Activated naive CD4-positive, alpha-beta T cell treated with anti-CD3 and anti-CD28 coated beads, Interleukin-2, amount 10 ng/mL, durations not matched to agents 7 days and 5 days (primary cell): ENCODE data around the gene CACNA1G.

ENCODE experiments used
- CTCF ChIA-PET: fragments of 350-600 bp; sonication (Branson Sonifier 250); formaldehyde crosslinking; loops from one replicate; lab custom pipeline; 2021; ENCODE audit warnings: antibody characterized with exemption; lab: Charles Lee
- DNase-seq: peaks from one replicate; pipeline ENCODE4 v3.0.0-alpha.2; 2020
- H3K27ac Mint-ChIP-seq: one replicate; pipeline ENCODE4 v1.8.0; 2021; ENCODE audit warnings: mild to moderate bottlenecking, moderate library complexity, mixed read lengths
- H3K27me3 Mint-ChIP-seq: one replicate; pipeline ENCODE4 v1.8.0; 2021; ENCODE audit warnings: mild to moderate bottlenecking, mixed read lengths
- H3K36me3 Mint-ChIP-seq: one replicate; pipeline ENCODE4 v1.8.0; 2021; ENCODE audit warnings: mixed read lengths
- H3K4me1 Mint-ChIP-seq: one replicate; pipeline ENCODE4 v1.8.0; 2021; ENCODE audit warnings: mixed read lengths
- H3K4me3 Mint-ChIP-seq: one replicate; pipeline ENCODE4 v1.8.0; 2021; ENCODE audit warnings: mild to moderate bottlenecking, moderate library complexity, mixed read lengths
- H3K9me3 Mint-ChIP-seq: one replicate; pipeline ENCODE4 v1.8.0; 2021; ENCODE audit warnings: mixed read lengths

CACNA1G gene

DNA sequence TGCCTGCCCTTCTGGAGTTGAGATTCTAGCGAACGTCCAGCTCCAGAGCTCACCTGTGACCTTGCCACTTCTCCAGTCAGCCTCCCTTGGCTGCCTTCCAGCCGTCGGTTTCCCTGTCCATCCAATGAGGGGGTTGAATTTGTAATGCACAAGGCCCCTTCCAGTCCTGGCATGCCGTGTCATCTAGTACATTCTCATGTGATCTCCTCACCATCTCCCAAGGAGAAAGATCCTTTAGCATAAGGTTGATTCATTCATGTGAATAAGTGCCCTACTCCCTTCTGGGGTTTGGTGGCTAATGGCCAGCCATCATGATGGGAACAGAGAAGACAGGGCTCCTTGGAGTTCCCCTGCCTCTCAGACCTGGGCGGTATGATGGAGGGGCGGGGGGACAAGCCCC is 55.3 kb downstream of the CACNA1G start:
- H3K27ac Mint-ChIP-seq, result no peak overlapping the region
- no peak overlapping the region for H3K4me3 Mint-ChIP-seq
- H3K36me3 Mint-ChIP-seq, result no peaks in the 10 kb centered on the region
- no peaks in the 10 kb centered on the region for H3K9me3 Mint-ChIP-seq
- CTCF ChIA-PET, result interaction anchor here (2.5 kb wide), 1 partner anchor 11 kb away, joined by 11 read pairs; no protein-coding TSS in a partner anchor
- H3K27me3 Mint-ChIP-seq, result peaks cover 66% of the 10 kb centered on the region
- no peak for DNase-seq
- peaks cover 7% of the 10 kb centered on the region for H3K4me1 Mint-ChIP-seq

DNA sequence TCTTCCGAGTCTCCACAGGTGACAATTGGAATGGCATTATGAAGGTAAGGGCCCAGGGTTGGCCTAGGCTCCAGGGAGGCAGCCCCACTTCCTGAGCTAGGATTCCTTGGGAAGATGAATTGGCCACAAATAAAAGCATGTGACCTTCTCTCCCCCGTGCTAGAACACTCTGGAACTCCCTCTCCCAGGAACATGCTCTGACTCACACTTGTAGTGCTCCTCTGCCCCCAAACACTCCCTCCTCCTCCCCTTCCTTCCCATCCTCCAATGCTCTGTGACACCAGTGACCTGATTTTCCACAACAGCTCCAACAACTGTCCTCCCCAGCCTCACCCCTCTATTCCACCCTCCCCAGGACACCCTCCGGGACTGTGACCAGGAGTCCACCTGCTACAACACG is 57.8 kb downstream of the CACNA1G start:
- H3K4me1 Mint-ChIP-seq, result peaks cover 7% of the 10 kb centered on the region
- peaks cover 67% of the 10 kb centered on the region for H3K27me3 Mint-ChIP-seq
- no peaks in the 10 kb centered on the region for H3K9me3 Mint-ChIP-seq
- H3K27ac Mint-ChIP-seq, result no peak overlapping the region
- CTCF ChIA-PET, result interaction anchor here (1.3 kb wide), 1 partner anchor 76 kb away, joined by 3 read pairs; no protein-coding TSS in a partner anchor
- no peak for DNase-seq
- H3K4me3 Mint-ChIP-seq, result no peak overlapping the region
- no peaks in the 10 kb centered on the region for H3K36me3 Mint-ChIP-seq

DNA sequence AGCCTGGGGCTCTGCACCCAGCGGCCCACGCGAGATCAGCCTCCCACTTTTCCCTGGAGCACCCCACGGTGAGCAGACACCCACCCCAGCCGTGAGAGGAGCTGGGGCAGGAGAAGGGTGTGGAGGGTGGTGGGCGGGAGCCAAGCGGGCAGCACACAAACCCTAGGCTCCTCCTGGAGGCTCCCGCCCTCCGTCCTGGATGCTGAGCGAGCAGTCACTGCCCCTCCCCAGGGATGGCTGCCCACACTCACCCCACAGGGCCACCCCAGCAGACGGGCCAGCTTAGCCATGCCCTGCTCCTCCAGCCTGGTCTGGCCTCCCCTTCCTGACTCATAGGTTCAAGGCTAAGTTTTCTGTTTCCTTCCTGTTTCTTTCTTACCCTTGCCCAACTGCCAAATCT is 58.4 kb downstream of the CACNA1G start:
- Mint-ChIP-seq H3K4me1 (peaks cover 6% of the 10 kb centered on the region), H3K27me3 (peaks cover 68% of the 10 kb centered on the region), H3K4me3 (no peak overlapping the region), H3K36me3 (no peaks in the 10 kb centered on the region), H3K27ac (no peak overlapping the region), H3K9me3 (no peaks in the 10 kb centered on the region)
- CTCF ChIA-PET, result interaction anchor here (0.9 to 1.3 kb wide), 2 partner anchors 10 to 48 kb away, joined by 3 read pairs; no protein-coding TSS in a partner anchor
- no peak for DNase-seq

DNA sequence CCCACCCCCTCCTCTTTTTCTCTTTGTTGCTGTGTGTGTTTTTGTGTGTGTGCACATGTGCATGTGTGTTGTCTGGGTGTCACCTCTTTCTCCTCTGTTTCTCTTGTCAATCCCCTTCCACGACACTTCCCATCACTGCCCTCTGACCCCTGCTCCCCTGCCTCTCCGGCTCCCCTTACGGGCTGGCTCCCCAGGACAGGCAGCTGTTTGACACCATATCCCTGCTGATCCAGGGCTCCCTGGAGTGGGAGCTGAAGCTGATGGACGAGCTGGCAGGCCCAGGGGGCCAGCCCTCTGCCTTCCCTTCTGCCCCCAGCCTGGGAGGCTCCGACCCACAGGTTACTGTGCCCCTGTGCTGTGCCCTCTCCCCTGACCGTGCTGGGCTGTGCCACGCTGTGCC is 59.0 kb downstream of the CACNA1G start:
- no peaks in the 10 kb centered on the region for H3K36me3 Mint-ChIP-seq
- peaks cover under 1% of the 10 kb centered on the region for H3K4me1 Mint-ChIP-seq
- peaks cover 68% of the 10 kb centered on the region for H3K27me3 Mint-ChIP-seq
- H3K27ac Mint-ChIP-seq, result no peak overlapping the region
- H3K4me3 Mint-ChIP-seq, result no peak overlapping the region
- H3K9me3 Mint-ChIP-seq, result no peaks in the 10 kb centered on the region
- no peak for DNase-seq
- CTCF ChIA-PET, result interaction anchor here (0.9 to 1.3 kb wide), 2 partner anchors 9 to 48 kb away, joined by 3 read pairs; no protein-coding TSS in a partner anchor

DNA sequence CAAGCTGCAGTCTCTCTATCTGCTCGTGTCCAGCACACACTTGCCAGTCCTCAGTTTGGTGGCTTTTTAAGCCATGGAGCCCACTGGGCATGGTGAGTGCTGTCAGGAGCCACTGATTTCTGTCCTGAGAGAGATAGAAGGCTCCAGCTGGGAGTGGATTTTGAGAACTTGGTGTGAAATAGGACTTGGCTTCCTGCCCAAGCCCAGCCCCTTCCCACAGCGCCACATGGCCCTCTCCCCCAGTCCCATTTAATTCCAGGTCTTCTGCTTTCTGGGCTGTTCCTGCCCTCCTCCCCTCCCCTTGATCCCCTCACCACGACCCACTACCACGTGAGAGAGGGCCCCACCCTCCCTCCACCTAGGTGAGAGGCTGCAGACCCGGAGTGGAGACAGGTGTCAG is 59.7 kb downstream of the CACNA1G start:
- CTCF ChIA-PET, result interaction anchor here (1.3 kb wide), 1 partner anchor 8 kb away, joined by 3 read pairs; no protein-coding TSS in a partner anchor
- peaks cover 67% of the 10 kb centered on the region for H3K27me3 Mint-ChIP-seq
- H3K4me3 Mint-ChIP-seq, result no peak overlapping the region
- no peaks in the 10 kb centered on the region for H3K4me1 Mint-ChIP-seq
- no peaks in the 10 kb centered on the region for H3K36me3 Mint-ChIP-seq
- DNase-seq, result no peak
- no peaks in the 10 kb centered on the region for H3K9me3 Mint-ChIP-seq
- no peak overlapping the region for H3K27ac Mint-ChIP-seq

DNA sequence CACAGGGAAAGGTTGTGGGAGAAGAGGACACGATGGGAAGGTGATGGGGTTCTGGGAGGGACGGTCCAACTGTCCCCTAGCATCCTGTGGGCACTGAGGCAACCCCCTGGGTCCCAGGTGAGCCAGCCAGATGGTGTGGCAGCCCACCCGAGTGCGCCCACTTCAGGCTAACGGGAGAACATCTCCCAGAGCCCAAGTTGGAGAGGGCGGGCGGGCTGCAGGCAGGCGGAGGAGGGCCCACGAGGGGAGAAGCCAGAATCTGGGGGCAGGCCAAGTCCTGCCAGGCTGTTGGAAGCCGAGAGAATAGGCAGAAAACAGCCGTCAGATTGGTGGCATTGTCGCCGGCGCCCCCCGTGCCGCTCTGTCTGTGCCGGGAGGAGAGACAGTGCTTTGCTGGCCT is 60.3 kb downstream of the CACNA1G start:
- Mint-ChIP-seq H3K4me1 (no peaks in the 10 kb centered on the region), H3K9me3 (no peaks in the 10 kb centered on the region), H3K4me3 (no peak overlapping the region), H3K27me3 (peaks cover 68% of the 10 kb centered on the region), H3K36me3 (no peaks in the 10 kb centered on the region), H3K27ac (no peak overlapping the region)
- no peak for DNase-seq
- CTCF ChIA-PET, result no interaction called here

DNA sequence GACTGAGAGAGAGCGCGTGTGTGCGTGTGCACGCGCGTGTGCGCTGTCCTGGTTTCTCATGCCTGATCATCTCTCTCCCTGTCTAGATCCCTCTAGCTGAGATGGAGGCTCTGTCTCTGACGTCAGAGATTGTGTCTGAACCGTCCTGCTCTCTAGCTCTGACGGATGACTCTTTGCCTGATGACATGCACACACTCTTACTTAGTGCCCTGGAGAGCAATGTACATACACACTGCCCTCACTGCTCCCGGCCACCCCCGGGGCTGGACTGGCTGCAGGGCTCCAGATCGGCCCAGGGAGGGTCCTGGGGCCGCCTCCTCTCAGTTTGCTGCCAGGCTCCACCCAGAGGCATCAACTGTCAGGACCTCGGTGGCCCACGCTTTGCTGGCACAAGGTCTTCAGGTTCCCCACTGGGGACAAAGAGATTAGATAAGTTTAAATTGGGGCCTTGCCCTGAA is 61.1 kb downstream of the CACNA1G start:
- H3K9me3 Mint-ChIP-seq, result no peaks in the 10 kb centered on the region
- CTCF ChIA-PET, result interaction anchor here (1.1 kb wide), 1 partner anchor 147 kb away, joined by 3 read pairs; no protein-coding TSS in a partner anchor

DNA sequence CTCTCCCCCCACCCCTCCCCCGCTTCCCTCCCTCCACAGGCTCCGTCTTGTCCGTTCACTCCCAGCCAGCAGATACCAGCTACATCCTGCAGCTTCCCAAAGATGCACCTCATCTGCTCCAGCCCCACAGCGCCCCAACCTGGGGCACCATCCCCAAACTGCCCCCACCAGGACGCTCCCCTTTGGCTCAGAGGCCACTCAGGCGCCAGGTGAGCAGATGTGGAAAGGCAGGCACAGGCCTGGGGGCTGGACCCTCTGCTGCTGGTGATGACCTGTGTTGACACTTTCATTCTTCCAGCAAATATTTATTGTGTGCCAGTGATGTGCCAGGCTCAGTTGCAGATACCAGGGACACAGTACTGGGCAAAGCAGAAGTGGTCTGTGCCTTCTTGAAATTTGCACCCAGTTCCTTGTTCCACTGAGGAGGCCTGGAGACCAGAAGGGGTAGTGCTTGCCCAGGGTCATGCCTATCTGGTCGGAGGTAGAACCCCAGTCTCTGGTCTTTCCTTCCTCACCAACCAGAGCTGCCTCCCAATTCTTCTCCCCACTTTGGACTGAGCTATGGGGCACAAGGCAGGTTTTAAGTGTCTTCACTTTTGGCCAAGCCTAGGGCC is 63.9 kb downstream of the CACNA1G start:
- DNase-seq, result no peak
- CTCF ChIA-PET, result interaction anchor here (1.4 to 8.0 kb wide), 4 partner anchors 72 to 141 kb away, joined by 4 to 81 read pairs (median 36); partner anchors contain the start of gene SPATA20
- Mint-ChIP-seq H3K27me3 (peaks cover 92% of the 10 kb centered on the region), H3K27ac (no peak overlapping the region), H3K4me3 (no peak overlapping the region), H3K4me1 (peaks cover 6% of the 10 kb centered on the region), H3K36me3 (no peaks in the 10 kb centered on the region), H3K9me3 (no peaks in the 10 kb centered on the region)

More for the DNA sequence above, 61.1 kb downstream of the CACNA1G start:
- no peak for DNase-seq
- no peak overlapping the region for H3K4me3 Mint-ChIP-seq
- peaks cover 68% of the 10 kb centered on the region for H3K27me3 Mint-ChIP-seq
- H3K4me1 Mint-ChIP-seq, result no peaks in the 10 kb centered on the region
- H3K27ac Mint-ChIP-seq, result peak overlapping the region; percentile 46
- no peaks in the 10 kb centered on the region for H3K36me3 Mint-ChIP-seq

DNA sequence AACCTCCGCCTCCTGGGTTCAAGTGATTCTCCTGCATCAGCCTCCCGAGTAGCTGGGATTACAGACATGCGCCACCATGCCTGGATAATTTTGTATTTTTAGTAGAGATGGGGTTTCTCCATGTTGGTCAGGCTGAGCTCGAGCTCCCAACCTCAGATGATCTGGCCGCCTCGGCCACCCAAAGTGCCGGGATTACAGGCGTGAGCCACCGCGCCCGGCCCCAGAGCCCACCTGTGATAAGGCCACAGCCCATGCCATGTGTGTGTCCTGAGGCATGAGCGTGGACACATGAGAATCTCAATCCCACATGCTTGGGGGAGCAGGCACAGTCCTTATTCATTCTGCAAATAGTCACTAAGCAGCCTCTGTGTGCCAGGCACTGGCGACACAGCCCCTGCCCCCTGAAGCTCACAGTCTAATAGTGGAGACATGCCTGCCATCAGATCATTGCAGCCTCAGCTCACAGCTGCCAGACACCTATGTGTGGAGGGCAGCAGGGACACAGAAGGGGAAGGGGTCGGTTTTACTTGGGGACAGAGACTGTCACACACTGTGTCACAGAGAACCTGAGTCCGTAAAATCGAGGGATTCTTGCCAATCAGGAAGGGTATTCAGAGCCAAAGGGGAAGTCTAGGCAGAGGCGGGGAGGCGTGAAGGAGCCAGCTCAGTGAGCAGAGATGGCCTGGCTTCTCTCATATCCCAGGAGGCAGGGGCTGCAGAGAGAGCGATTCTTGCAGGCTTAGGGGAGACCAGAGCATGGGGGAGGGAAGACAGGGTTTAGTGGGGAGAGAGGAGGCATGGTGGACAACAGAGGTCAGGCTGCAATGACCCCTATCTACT is 64.7 kb downstream of the CACNA1G start:
- Mint-ChIP-seq H3K4me3 (no peak overlapping the region), H3K27me3 (peaks cover 92% of the 10 kb centered on the region), H3K36me3 (no peaks in the 10 kb centered on the region), H3K9me3 (no peaks in the 10 kb centered on the region), H3K4me1 (peaks cover 6% of the 10 kb centered on the region), H3K27ac (no peak overlapping the region)
- DNase-seq, result no peak
- CTCF ChIA-PET, result interaction anchor here (0.8 to 8.0 kb wide), 18 partner anchors 9 to 213 kb away, joined by 3 to 81 read pairs (median 4); partner anchors contain the start of genes CACNA1G and SPATA20

DNA sequence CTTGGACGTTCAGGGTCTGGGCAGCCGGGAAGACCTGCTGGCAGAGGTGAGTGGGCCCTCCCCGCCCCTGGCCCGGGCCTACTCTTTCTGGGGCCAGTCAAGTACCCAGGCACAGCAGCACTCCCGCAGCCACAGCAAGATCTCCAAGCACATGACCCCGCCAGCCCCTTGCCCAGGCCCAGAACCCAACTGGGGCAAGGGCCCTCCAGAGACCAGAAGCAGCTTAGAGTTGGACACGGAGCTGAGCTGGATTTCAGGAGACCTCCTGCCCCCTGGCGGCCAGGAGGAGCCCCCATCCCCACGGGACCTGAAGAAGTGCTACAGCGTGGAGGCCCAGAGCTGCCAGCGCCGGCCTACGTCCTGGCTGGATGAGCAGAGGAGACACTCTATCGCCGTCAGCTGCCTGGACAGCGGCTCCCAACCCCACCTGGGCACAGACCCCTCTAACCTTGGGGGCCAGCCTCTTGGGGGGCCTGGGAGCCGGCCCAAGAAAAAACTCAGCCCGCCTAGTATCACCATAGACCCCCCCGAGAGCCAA is 65.6 kb downstream of the CACNA1G start:
- Mint-ChIP-seq H3K27ac (no peak overlapping the region), H3K4me1 (peaks cover 6% of the 10 kb centered on the region), H3K4me3 (no peak overlapping the region), H3K36me3 (no peaks in the 10 kb centered on the region), H3K9me3 (no peaks in the 10 kb centered on the region), H3K27me3 (peaks cover 92% of the 10 kb centered on the region)
- CTCF ChIA-PET, result interaction anchor here (1.0 to 8.0 kb wide), 17 partner anchors 10 to 212 kb away, joined by 3 to 81 read pairs (median 5); partner anchors contain the start of genes CACNA1G and SPATA20
- DNase-seq, result peak; percentile 79

DNA sequence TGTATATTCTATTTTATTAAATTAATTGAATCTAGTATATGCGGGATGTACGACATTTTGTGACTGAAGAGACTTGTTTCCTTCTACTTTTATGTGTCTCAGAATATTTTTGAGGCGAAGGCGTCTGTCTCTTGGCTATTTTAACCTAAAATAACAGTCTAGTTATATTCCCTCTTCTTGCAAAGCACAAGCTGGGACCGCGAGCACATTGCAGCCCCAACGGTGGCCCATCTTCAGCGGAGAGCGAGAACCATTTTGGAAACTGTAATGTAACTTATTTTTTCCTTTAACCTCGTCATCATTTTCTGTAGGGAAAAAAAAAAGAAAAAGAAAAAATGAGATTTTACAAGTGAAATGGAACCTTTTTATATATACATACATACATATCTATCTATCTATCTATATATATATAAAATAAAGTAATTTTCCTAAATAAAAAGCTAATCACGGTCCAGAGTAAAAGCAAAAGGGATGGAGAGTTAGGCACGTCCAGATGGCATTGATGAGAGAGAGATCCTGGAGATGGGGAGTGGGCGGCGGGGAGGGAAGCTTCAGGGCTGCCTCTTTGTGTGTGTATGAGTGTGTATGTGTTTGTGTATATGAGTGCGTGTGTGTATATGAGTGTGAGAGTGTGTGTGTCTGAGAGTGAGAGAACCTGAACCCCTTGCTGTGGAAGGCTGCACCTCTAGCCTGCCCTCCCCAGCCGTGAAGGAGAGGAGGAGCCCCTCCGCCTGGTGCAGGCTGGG is 66.7 kb downstream of the CACNA1G start:
- no peak overlapping the region for H3K4me3 Mint-ChIP-seq
- H3K27me3 Mint-ChIP-seq, result peaks cover 92% of the 10 kb centered on the region
- H3K36me3 Mint-ChIP-seq, result no peaks in the 10 kb centered on the region
- CTCF ChIA-PET, result interaction anchor here (0.9 to 8.0 kb wide), 10 partner anchors 11 to 214 kb away, joined by 3 to 81 read pairs (median 16); partner anchors contain the start of gene SPATA20
- no peaks in the 10 kb centered on the region for H3K9me3 Mint-ChIP-seq
- H3K27ac Mint-ChIP-seq, result no peak overlapping the region
- no peak for DNase-seq
- peaks cover 6% of the 10 kb centered on the region for H3K4me1 Mint-ChIP-seq

DNA sequence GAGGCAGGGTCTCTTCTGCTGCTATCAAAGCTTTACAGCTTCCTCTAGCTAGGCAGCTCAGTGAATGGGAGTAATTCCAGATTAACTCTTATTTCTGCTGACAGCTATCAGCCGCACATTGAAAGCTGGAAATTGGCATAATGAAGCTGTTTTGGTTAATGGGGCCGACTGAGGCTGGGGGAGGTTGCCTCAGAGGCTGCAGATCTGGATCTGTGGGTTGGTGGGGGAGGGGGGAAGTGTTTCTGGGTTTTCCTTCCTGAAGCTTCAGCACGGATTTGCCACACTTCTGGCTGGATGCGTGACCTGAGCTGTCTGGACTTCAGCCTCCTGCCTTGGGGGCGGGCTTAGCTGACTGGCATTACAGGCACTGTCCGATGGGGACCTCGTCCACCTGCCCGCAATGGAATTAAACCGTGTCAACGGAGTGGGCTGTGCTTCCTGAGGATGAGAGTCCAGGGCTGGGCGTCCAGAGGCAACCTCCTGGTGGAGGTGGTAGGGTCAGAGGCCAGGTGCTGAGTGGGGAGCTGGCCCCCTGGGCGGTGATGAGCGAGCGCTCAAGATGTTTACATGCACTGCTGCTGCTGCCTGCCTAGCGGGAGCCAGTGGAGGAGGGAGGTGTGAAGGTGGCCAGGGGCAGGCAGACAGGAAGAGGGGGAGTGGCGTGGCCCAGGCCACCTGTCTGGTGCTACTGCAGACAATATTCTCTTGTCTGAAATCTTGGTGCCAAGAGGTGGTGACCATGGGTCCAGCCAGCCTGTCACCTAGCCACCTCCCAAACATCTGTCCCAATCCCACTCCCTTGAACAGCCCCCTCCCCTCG is 67.5 kb downstream of the CACNA1G start:
- H3K4me3 Mint-ChIP-seq, result no peak overlapping the region

More for the DNA sequence above, 67.5 kb downstream of the CACNA1G start:
- Mint-ChIP-seq H3K27me3 (peaks cover 96% of the 10 kb centered on the region), H3K9me3 (no peaks in the 10 kb centered on the region), H3K27ac (no peak overlapping the region), H3K4me1 (peaks cover 6% of the 10 kb centered on the region), H3K36me3 (no peaks in the 10 kb centered on the region)
- DNase-seq, result peak; percentile 39
- CTCF ChIA-PET, result interaction anchor here (0.9 to 8.0 kb wide), 10 partner anchors 8 to 213 kb away, joined by 3 to 81 read pairs (median 9); no protein-coding TSS in a partner anchor
